ENCODE measurements around the gene OTOG.

DNA sequence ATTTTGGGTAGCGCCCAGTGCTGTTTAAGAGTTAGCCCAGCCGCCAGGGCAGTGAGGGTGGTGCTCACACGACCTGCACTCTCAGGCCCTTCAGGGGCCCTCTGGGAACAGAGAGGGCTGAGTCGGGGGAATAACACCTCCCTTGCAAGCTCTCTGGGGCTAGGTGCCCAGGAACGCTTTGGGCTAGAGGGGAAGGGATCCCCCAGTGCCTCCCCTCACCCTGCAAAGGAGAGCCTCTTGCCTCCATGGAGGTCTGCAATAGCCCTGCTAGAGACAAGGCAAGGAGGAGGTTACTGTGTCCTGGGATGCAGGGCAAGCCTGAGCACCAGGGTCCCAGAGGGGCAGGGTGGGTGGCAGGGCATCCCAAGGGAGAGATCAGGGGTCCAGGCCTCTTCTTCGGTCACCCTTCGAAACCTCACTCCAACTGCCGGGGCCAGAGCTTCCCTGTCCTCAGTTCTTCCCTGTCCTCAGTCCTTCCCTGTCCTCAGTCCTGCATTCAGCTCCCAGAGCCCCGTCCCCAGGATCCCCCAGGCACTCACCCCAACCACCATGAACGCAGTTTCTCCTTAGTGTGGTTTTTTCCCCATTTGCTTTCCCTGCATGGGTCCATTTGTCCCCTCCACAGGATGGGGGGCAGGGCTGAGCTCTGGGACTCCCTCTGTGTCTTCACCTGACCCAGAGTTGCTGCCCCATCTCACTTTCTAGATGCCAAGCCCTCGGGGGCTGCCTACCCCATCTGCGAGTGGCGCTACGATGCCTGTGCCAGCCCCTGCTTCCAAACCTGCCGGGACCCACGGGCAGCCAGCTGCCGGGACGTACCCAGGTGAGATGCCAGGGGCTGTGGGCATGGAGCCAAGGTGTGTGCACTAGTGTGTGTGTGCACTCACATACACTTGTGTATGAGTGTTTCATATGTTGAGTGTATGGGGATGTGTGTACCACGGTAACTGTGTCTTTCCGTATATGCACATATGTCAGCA lies 60.8 kb downstream of the OTOG start:
- TF ChIP-seq, protein P1, sequence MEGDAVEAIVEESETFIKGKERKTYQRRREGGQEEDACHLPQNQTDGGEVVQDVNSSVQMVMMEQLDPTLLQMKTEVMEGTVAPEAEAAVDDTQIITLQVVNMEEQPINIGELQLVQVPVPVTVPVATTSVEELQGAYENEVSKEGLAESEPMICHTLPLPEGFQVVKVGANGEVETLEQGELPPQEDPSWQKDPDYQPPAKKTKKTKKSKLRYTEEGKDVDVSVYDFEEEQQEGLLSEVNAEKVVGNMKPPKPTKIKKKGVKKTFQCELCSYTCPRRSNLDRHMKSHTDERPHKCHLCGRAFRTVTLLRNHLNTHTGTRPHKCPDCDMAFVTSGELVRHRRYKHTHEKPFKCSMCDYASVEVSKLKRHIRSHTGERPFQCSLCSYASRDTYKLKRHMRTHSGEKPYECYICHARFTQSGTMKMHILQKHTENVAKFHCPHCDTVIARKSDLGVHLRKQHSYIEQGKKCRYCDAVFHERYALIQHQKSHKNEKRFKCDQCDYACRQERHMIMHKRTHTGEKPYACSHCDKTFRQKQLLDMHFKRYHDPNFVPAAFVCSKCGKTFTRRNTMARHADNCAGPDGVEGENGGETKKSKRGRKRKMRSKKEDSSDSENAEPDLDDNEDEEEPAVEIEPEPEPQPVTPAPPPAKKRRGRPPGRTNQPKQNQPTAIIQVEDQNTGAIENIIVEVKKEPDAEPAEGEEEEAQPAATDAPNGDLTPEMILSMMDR (IDR thresholded peaks at IDR 0.05), result no peak
- no peak for TF ChIP-seq POLR2A (IDR thresholded peaks at IDR 0.05)
